Mammary epithelial cell (primary cell): ENCODE data around the gene LILRB5.

Experiments used
- EZH2 ChIP-seq: IDR thresholded peaks from 2 replicates; pipeline ENCODE4 v1.6.1; 2012; ENCODE audit warnings: low read length, inconsistent platforms, borderline replicate concordance
- TF ChIP-seq, protein P1 (sequence below), 2 donors: IDR thresholded peaks in 1 of 2; conservative IDR thresholded peaks in 1 of 2; 2 replicates each; pipeline ENCODE4 v1.5.1; 2011 to 2012; ENCODE audit warnings: inconsistent platforms in 2 of 2, low read length in 2 of 2, mild to moderate bottlenecking in 2 of 2, control low read depth in 1 of 2, low read depth in 1 of 2; ENCODE audit not compliant: insufficient read depth in 1 of 2; ENCODE audit errors: extremely low read depth in 1 of 2

DNA sequence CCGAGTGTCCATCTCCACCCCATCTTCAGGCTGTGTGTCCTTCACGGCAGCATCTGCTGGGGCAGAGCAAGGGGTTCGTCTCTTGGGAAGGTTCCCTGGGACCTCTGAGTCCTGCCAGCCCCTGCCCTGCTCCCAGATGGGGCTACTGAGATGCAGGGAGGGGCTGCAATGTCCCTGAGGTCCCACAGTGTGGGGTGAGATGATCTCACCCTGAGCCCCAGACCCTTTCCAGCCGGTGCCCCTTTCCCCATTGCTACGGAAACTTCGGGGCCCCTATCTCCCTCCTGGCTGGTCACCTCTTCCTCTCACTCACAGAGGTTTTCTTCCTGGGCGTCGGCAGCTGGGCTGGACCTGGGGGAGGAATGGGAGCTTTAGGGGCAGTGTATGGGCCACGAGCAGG is 18.9 kb upstream of the LILRB5 start:
- TF ChIP-seq, protein P1, sequence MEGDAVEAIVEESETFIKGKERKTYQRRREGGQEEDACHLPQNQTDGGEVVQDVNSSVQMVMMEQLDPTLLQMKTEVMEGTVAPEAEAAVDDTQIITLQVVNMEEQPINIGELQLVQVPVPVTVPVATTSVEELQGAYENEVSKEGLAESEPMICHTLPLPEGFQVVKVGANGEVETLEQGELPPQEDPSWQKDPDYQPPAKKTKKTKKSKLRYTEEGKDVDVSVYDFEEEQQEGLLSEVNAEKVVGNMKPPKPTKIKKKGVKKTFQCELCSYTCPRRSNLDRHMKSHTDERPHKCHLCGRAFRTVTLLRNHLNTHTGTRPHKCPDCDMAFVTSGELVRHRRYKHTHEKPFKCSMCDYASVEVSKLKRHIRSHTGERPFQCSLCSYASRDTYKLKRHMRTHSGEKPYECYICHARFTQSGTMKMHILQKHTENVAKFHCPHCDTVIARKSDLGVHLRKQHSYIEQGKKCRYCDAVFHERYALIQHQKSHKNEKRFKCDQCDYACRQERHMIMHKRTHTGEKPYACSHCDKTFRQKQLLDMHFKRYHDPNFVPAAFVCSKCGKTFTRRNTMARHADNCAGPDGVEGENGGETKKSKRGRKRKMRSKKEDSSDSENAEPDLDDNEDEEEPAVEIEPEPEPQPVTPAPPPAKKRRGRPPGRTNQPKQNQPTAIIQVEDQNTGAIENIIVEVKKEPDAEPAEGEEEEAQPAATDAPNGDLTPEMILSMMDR (conservative IDR thresholded peaks at IDR 0.05 in 1 of 2, IDR thresholded peaks at IDR 0.05 in 1 of 2; ENCODE audit: extremely low read depth in 1 of 2, insufficient read depth in 1 of 2, low read depth in 1 of 2, low read length in 2 of 2) = no peak
- no peak for TF ChIP-seq EZH2
